ENCODE measurements around the gene LRRIQ1. TPM values are rescaled to one million over a fixed set of nuclear protein-coding genes. Genes with fewer than 3 reads are reported as not detected.

LRRIQ1 gene
- total and polyA plus RNA-seq, 2 donors from 2014 or later: 2.4 to 8.5 TPM

GRCh38 chr12:85179680-85180270, 143.6 kb downstream of the LRRIQ1 start:
- Histone ChIP-seq H3K36me3 (ENCODE audit: control insufficient read depth in 2 of 3, insufficient read depth in 3 of 3, low read length in 3 of 3) (no peaks in the 10 kb centered on the region), H3K27me3 (ENCODE audit: control insufficient read depth, insufficient read depth, low read length) (no peaks in the 10 kb centered on the region), H3K27ac (ENCODE audit: low read depth in 2 of 2, low read length in 2 of 2) (no peak overlapping the region), H3K9ac (ENCODE audit: low read length in 3 of 3) (no peak overlapping the region), H3K9me3 (ENCODE audit: control insufficient read depth in 2 of 3, insufficient read depth in 1 of 3, low read length in 3 of 3) (no peaks in the 10 kb centered on the region), H3K4me3 (ENCODE audit: low read length in 3 of 3) (no peak overlapping the region), H3K4me1 (ENCODE audit: control insufficient read depth in 2 of 3, insufficient read depth in 2 of 3, low read depth in 1 of 3, low read length in 3 of 3) (peaks cover 0 to 4% (median 0%) of the 10 kb centered on the region in 3 donors)
- DNase-seq (peak in 2 of 5 donors; percentile 48 to 77), FAIRE-seq (no peak)
- TF ChIP-seq CTCF (IDR thresholded peaks at IDR 0.05; ENCODE audit: borderline replicate concordance, extremely low read depth, insufficient read depth): no peak
- intact Hi-C loops (cut with DNase I): no loop called here

GRCh38 chr12:85182699-85183098, 146.5 kb downstream of the LRRIQ1 start:
- no peak overlapping the region for H3K9ac ChIP-seq (ENCODE audit: low read length in 3 of 3)
- TF ChIP-seq CTCF (IDR thresholded peaks at IDR 0.05; ENCODE audit: borderline replicate concordance, extremely low read depth, insufficient read depth): no peak
- intact Hi-C loops (cut with DNase I): no loop called here
- H3K9me3 ChIP-seq (ENCODE audit: control insufficient read depth in 2 of 3, insufficient read depth in 1 of 3, low read length in 3 of 3): no peaks in the 10 kb centered on the region
- H3K36me3 ChIP-seq (ENCODE audit: control insufficient read depth in 2 of 3, insufficient read depth in 3 of 3, low read length in 3 of 3): no peaks in the 10 kb centered on the region
- peaks cover 0 to 4% (median 0%) of the 10 kb centered on the region in 3 donors for H3K4me1 ChIP-seq (ENCODE audit: control insufficient read depth in 2 of 3, insufficient read depth in 2 of 3, low read depth in 1 of 3, low read length in 3 of 3)
- no peak overlapping the region for H3K27ac ChIP-seq (ENCODE audit: low read depth in 2 of 2, low read length in 2 of 2)
- FAIRE-seq: no peak
- H3K4me3 ChIP-seq (ENCODE audit: low read length in 3 of 3): no peak overlapping the region
- peak; percentile 65 to 84 (median 77) for DNase-seq
- H3K27me3 ChIP-seq (ENCODE audit: control insufficient read depth, insufficient read depth, low read length): no peaks in the 10 kb centered on the region

- peaks cover 0 to 4% (median 0%) of the 10 kb centered on the region in 3 donors for H3K4me1 ChIP-seq (ENCODE audit: control insufficient read depth in 2 of 3, insufficient read depth in 2 of 3, low read depth in 1 of 3, low read length in 3 of 3)
- H3K36me3 ChIP-seq (ENCODE audit: control insufficient read depth in 2 of 3, insufficient read depth in 3 of 3, low read length in 3 of 3): no peaks in the 10 kb centered on the region
- no peak for TF ChIP-seq CTCF (IDR thresholded peaks at IDR 0.05; ENCODE audit: borderline replicate concordance, extremely low read depth, insufficient read depth)
- intact Hi-C loops (cut with DNase I): no loop called here
- FAIRE-seq (no peak), DNase-seq (no peak)
- no peaks in the 10 kb centered on the region for H3K9me3 ChIP-seq (ENCODE audit: control insufficient read depth in 2 of 3, insufficient read depth in 1 of 3, low read length in 3 of 3)
- no peaks in the 10 kb centered on the region for H3K27me3 ChIP-seq (ENCODE audit: control insufficient read depth, insufficient read depth, low read length)
- H3K27ac ChIP-seq (ENCODE audit: low read depth in 2 of 2, low read length in 2 of 2): no peak overlapping the region
- no peak overlapping the region for H3K9ac ChIP-seq (ENCODE audit: low read length in 3 of 3)
- H3K4me3 ChIP-seq (ENCODE audit: low read length in 3 of 3): no peak overlapping the region
Measured at GRCh38 chr12:85183855-85184254, 147.7 kb downstream of the LRRIQ1 start.

- DNase-seq (no peak), FAIRE-seq (no peak)
- intact Hi-C loops (cut with DNase I): no loop called here
Measured at GRCh38 chr12:85186236-85186635, 150.1 kb downstream of the LRRIQ1 start.

More at GRCh38 chr12:85186236-85186635, 150.1 kb downstream of the LRRIQ1 start:
- no peak overlapping the region for H3K4me3 ChIP-seq (ENCODE audit: low read length in 3 of 3)
- H3K27me3 ChIP-seq (ENCODE audit: control insufficient read depth, insufficient read depth, low read length): no peaks in the 10 kb centered on the region
- no peak overlapping the region for H3K27ac ChIP-seq (ENCODE audit: low read depth in 2 of 2, low read length in 2 of 2)
- no peak for TF ChIP-seq CTCF (IDR thresholded peaks at IDR 0.05; ENCODE audit: borderline replicate concordance, extremely low read depth, insufficient read depth)
- H3K9ac ChIP-seq (ENCODE audit: low read length in 3 of 3): no peak overlapping the region
- no peaks in the 10 kb centered on the region for H3K36me3 ChIP-seq (ENCODE audit: control insufficient read depth in 2 of 3, insufficient read depth in 3 of 3, low read length in 3 of 3)
- no peaks in the 10 kb centered on the region for H3K4me1 ChIP-seq (ENCODE audit: control insufficient read depth in 2 of 3, insufficient read depth in 2 of 3, low read depth in 1 of 3, low read length in 3 of 3)
- H3K9me3 ChIP-seq (ENCODE audit: control insufficient read depth in 2 of 3, insufficient read depth in 1 of 3, low read length in 3 of 3): no peaks in the 10 kb centered on the region

All from kidney (tissue), 14 donors.